GM21619 (cell line): ENCODE data around the gene DNAL1.
A peak's percentile ranks its signal among the peaks of the same experiment; 100 is the strongest.
"Not testable (repeated sequence)": the region's sequence is repeated elsewhere in the genome, so short reads cannot be mapped to it uniquely, and the experiment has no call there.

Experiments used
- ATAC-seq: cut with Tn5 transposase; IDR thresholded peaks from one replicate; pipeline ENCODE4 v1.9.1; 2021; ENCODE audit not compliant: unreplicated experiment

Gene DNAL1

GRCh38 chr14:73696466-73697400, 51.9 kb downstream of the DNAL1 start:
- ATAC-seq: peak; percentile 83

- ATAC-seq: no peak
Measured at GRCh38 chr14:73700325-73700724, 55.5 kb downstream of the DNAL1 start.

GRCh38 chr14:73708076-73708475, 63.3 kb downstream of the DNAL1 start:
- ATAC-seq: not testable (repeated sequence)

GRCh38 chr14:73709904-73710469, 65.2 kb downstream of the DNAL1 start:
- ATAC-seq: no peak

- ATAC-seq: no peak
Measured at GRCh38 chr14:73710737-73711136, 66.0 kb downstream of the DNAL1 start.

- ATAC-seq: no peak
Measured at GRCh38 chr14:73712071-73712506, 67.3 kb downstream of the DNAL1 start.

GRCh38 chr14:73712540-73713180, 67.9 kb downstream of the DNAL1 start:
- peak; percentile 26 for ATAC-seq

GRCh38 chr14:73713206-73713802, 68.5 kb downstream of the DNAL1 start:
- ATAC-seq: no peak

GRCh38 chr14:73713803-73714655, 69.2 kb downstream of the DNAL1 start, which contains the start of gene PNMA1:
Gene PNMA1 (minus strand): TSS chr14:73714384. CDS start chr14:73713639, 745 bp downstream.
- peak; percentile 67 for ATAC-seq

GRCh38 chr14:73714656-73715081, 69.9 kb downstream of the DNAL1 start:
- peak; percentile 7 for ATAC-seq

- no peak for ATAC-seq
Measured at GRCh38 chr14:73715707-73716106, 70.9 kb downstream of the DNAL1 start.

GRCh38 chr14:73717266-73717665, 72.5 kb downstream of the DNAL1 start:
- no peak for ATAC-seq

GRCh38 chr14:73717711-73718417, 73.1 kb downstream of the DNAL1 start:
- ATAC-seq: no peak

GRCh38 chr14:73718418-73719251, 73.8 kb downstream of the DNAL1 start:
- no peak for ATAC-seq

- ATAC-seq: no peak
Measured at GRCh38 chr14:73719361-73719760, 74.6 kb downstream of the DNAL1 start.

GRCh38 chr14:73719791-73720190, 75.0 kb downstream of the DNAL1 start:
- ATAC-seq: no peak

- ATAC-seq: no peak
Measured at GRCh38 chr14:73720636-73721035, 75.8 kb downstream of the DNAL1 start.

GRCh38 chr14:73721101-73721821, 76.5 kb downstream of the DNAL1 start:
- no peak for ATAC-seq
